IMR-90 (cell line): ENCODE results near the gene SYTL2. TPM values are rescaled to one million over a fixed set of nuclear protein-coding genes. Genes with fewer than 3 reads are reported as not detected.

Experiments
- ATAC-seq: fragments of 200-7000 bp; cut with Tn5 transposase; 2 replicates; pipeline ENCODE4 v1.9.1; 2020; ENCODE audit warnings: low read depth, mild to moderate bottlenecking, moderate library complexity
- BruUV-seq: library from RNA; stranded (reverse); fragments of 400-500 nt; replicated peaks from 2 replicates; lab custom pipeline; 2021; lab: Mats Ljungman, UMichigan
- CTCF ChIA-PET: fragments of 300-600 bp; formaldehyde crosslinking; extraction: SDS; loops from one replicate; lab custom pipeline; 2021; ENCODE audit warnings: antibody characterized with exemption; lab: Yijun Ruan, JAX
- POLR2A ChIA-PET: fragments of 300-600 bp; sonication (Branson Sonifier 250); formaldehyde crosslinking; loops from one replicate; lab custom pipeline; 2022; ENCODE audit warnings: antibody characterized with exemption; ENCODE audit not compliant: unreplicated experiment; lab: Charles Lee
- DNase-seq: peaks from one replicate; pipeline ENCODE4 v3.0.0; 2013
- H2AFZ ChIP-seq: replicated peaks from 2 replicates; pipeline ENCODE3; 2013; ENCODE audit warnings: low read length, mild to moderate bottlenecking; ENCODE audit not compliant: poor library complexity
- H2AK5ac ChIP-seq: 2 replicates; pipeline ENCODE4 v1.6.1; 2013; ENCODE audit warnings: low read depth, low read length, inconsistent platforms
- H2AK9ac ChIP-seq: replicated peaks from 2 replicates; pipeline ENCODE3; 2013; ENCODE audit warnings: mild to moderate bottlenecking, low read depth, low read length, moderate library complexity; ENCODE audit not compliant: poor library complexity
- H2BK120ac ChIP-seq: 2 replicates; pipeline ENCODE4 v1.6.1; 2013; ENCODE audit warnings: low read depth, low read length, inconsistent platforms
- H2BK15ac ChIP-seq: 3 replicates; pipeline ENCODE4 v1.6.1; 2013; ENCODE audit warnings: low read depth, low read length, inconsistent platforms
- H2BK20ac ChIP-seq: 2 replicates; pipeline ENCODE4 v1.6.1; 2013; ENCODE audit warnings: low read depth, mild to moderate bottlenecking, inconsistent platforms, low read length, moderate library complexity
- H2BK5ac ChIP-seq: 2 replicates; pipeline ENCODE4 v1.6.1; 2013; ENCODE audit warnings: mild to moderate bottlenecking, low read depth, low read length, inconsistent platforms; ENCODE audit not compliant: poor library complexity, severe bottlenecking
- H3K14ac ChIP-seq: replicated peaks from 2 replicates; pipeline ENCODE4 v1.6.1; 2013; ENCODE audit warnings: low read depth, low read length, inconsistent platforms
- H3K18ac ChIP-seq: 2 replicates; pipeline ENCODE4 v1.6.1; 2013; ENCODE audit warnings: low read depth, low read length, control low read depth
- H3K23ac ChIP-seq: 2 replicates; pipeline ENCODE4 v1.6.1; 2013; ENCODE audit warnings: low read depth, low read length, inconsistent platforms
- H3K27ac ChIP-seq: 2 replicates; pipeline ENCODE4 v1.5.1; 2013; ENCODE audit warnings: mild to moderate bottlenecking, control low read depth, low read length; ENCODE audit not compliant: insufficient read depth
- H3K27me3 ChIP-seq: 2 replicates; pipeline ENCODE4 v1.6.1; 2013; ENCODE audit warnings: low read length; ENCODE audit not compliant: control insufficient read depth, insufficient read depth
- H3K36me3 ChIP-seq: 2 replicates; pipeline ENCODE4 v1.6.1; 2013; ENCODE audit warnings: low read length, mixed read lengths; ENCODE audit not compliant: control insufficient read depth, insufficient read depth
- H3K4ac ChIP-seq: 2 replicates; pipeline ENCODE4 v1.6.1; 2013; ENCODE audit warnings: low read depth, low read length, inconsistent platforms
- H3K4me1 ChIP-seq: 2 replicates; pipeline ENCODE4 v1.6.1; 2013; ENCODE audit warnings: low read length, mixed read lengths; ENCODE audit not compliant: control insufficient read depth, insufficient read depth
- H3K4me2 ChIP-seq: 2 replicates; pipeline ENCODE4 v1.6.1; 2013; ENCODE audit warnings: low read depth, mild to moderate bottlenecking, control low read depth, low read length, moderate library complexity
- H3K4me3 ChIP-seq: 2 replicates; pipeline ENCODE4 v1.5.1; 2013; ENCODE audit warnings: low read depth, mild to moderate bottlenecking, control low read depth, low read length, moderate library complexity; ENCODE audit not compliant: insufficient read depth
- H3K56ac ChIP-seq: 2 replicates; pipeline ENCODE4 v1.6.1; 2013; ENCODE audit warnings: low read length, inconsistent platforms; ENCODE audit not compliant: insufficient read depth; ENCODE audit errors: extremely low read depth
- H3K79me1 ChIP-seq, 2 experiments: 2 replicates each; pipeline ENCODE4 v1.6.1; 2013; ENCODE audit warnings: low read length in 2 of 2, inconsistent platforms in 1 of 2, low read depth in 1 of 2
- H3K9ac ChIP-seq: 2 replicates; pipeline ENCODE4 v1.6.1; 2013; ENCODE audit warnings: low read depth, low read length, control low read depth
- H3K9me1 ChIP-seq: 2 replicates; pipeline ENCODE4 v1.6.1; 2013; ENCODE audit warnings: low read length, inconsistent platforms; ENCODE audit not compliant: insufficient read depth
- H3K9me3 ChIP-seq: 2 replicates; pipeline ENCODE4 v1.6.1; 2013; ENCODE audit warnings: low read length; ENCODE audit not compliant: control insufficient read depth, insufficient read depth
- H4K20me1 ChIP-seq: 2 replicates; pipeline ENCODE4 v1.6.1; 2013; ENCODE audit warnings: low read length, inconsistent platforms; ENCODE audit not compliant: insufficient read depth
- H4K5ac ChIP-seq: 2 replicates; pipeline ENCODE4 v1.6.1; 2013; ENCODE audit warnings: mild to moderate bottlenecking, low read depth, low read length, control low read depth
- H4K8ac ChIP-seq, 2 experiments: 2 replicates each; pipeline ENCODE4 v1.6.1; 2013; ENCODE audit warnings: low read depth in 2 of 2, low read length in 2 of 2, control low read depth in 1 of 2, inconsistent platforms in 1 of 2
- H4K91ac ChIP-seq: 2 replicates; pipeline ENCODE4 v1.6.1; 2013; ENCODE audit warnings: low read depth, low read length, inconsistent platforms; ENCODE audit not compliant: insufficient read depth
- CEBPB ChIP-seq: IDR thresholded peaks from 2 replicates; pipeline ENCODE4 v1.6.1; 2012; ENCODE audit warnings: low read depth, low read length, improper control_type of control experiment
- ELK1 ChIP-seq: fragments of 150-350 bp; IDR thresholded peaks from 2 replicates; pipeline ENCODE4 v1.6.1; 2016; ENCODE audit warnings: low read depth, mild to moderate bottlenecking, low read length, moderate library complexity, borderline replicate concordance
- FOS ChIP-seq: fragments of 150-350 bp; IDR thresholded peaks from 2 replicates; pipeline ENCODE4 v1.6.1; 2016; ENCODE audit warnings: low read depth, low read length
- MAZ ChIP-seq: IDR thresholded peaks from 2 replicates; pipeline ENCODE4 v1.6.1; 2012; ENCODE audit warnings: low read depth, mild to moderate bottlenecking, low read length, improper control_type of control experiment, moderate library complexity, borderline replicate concordance
- MXI1 ChIP-seq: IDR thresholded peaks from 2 replicates; pipeline ENCODE4 v1.6.1; 2012; ENCODE audit warnings: low read depth, mild to moderate bottlenecking, low read length, moderate library complexity, borderline replicate concordance
- NFE2L2 ChIP-seq: fragments of 150-350 bp; IDR thresholded peaks from 2 replicates; pipeline ENCODE4 v1.6.1; 2016; ENCODE audit warnings: low read depth, mild to moderate bottlenecking, low read length
- POLR2A ChIP-seq: IDR thresholded peaks from 2 replicates; pipeline ENCODE4 v1.6.1; 2012; ENCODE audit warnings: mild to moderate bottlenecking, low read depth, low read length
- RAD21 ChIP-seq: IDR thresholded peaks from 2 replicates; pipeline ENCODE4 v1.6.1; 2012; ENCODE audit warnings: low read length, improper control_type of control experiment
- RCOR1 ChIP-seq: IDR thresholded peaks from 2 replicates; pipeline ENCODE4 v1.6.1; 2012; ENCODE audit warnings: mild to moderate bottlenecking, low read length, improper control_type of control experiment; ENCODE audit not compliant: insufficient replicate concordance
- RFX5 ChIP-seq: IDR thresholded peaks from 2 replicates; pipeline ENCODE4 v1.8.0; 2012; ENCODE audit warnings: low read depth, mild to moderate bottlenecking, low read length, moderate library complexity
- USF2 ChIP-seq: fragments of 150-350 bp; IDR thresholded peaks from 2 replicates; pipeline ENCODE4 v1.6.1; 2017; ENCODE audit warnings: mild to moderate bottlenecking, antibody characterized with exemption, low read length, low read depth
- WGBS, 2 experiments: methylation state at CpG; one replicate each; pipeline versions ENCODE4 v1.1.5 to v1.1.7; 2013; ENCODE audit warnings: missing lambda C conversion rate in 2 of 2; ENCODE audit not compliant: insufficient read length in 1 of 2; ENCODE audit errors: extremely low coverage in 2 of 2; 5-methylcytosine and 5-hydroxymethylcytosine counted together
- dilution Hi-C: fragments of 300-500 bp; cut with HindIII; formaldehyde crosslinking; loops from one replicate; pipeline ENCODE4 v1.14.3; 2018; ENCODE audit warnings: low sequenced_read_pairs; ENCODE audit not compliant: unreplicated experiment
- in situ Hi-C: fragments of 300-500 bp; cut with MboI; formaldehyde crosslinking; loops from 3 replicates; pipeline ENCODE4 v1.14.3; 2019; ENCODE audit warnings: low sequenced_read_pairs, inconsistent platforms, mixed read lengths
- intact Hi-C: fragments of 100-400 bp; cut with micrococcal nuclease; formaldehyde crosslinking; loops from 2 replicates; pipeline ENCODE4 v1.10.0; 2022
- polyA plus RNA-seq, 3 experiments: library from polyadenylated mRNA; depleted of rRNA; stranded (reverse); fragments of >200 nt; gene quantifications; 2 replicates each; pipeline ENCODE4 v1.2.3, GENCODE V29; 2012; ENCODE audit warnings: low replicate concordance in 1 of 3
- total RNA-seq: library from RNA; depleted of rRNA; stranded (reverse); fragments of >200 nt; gene quantifications from 2 replicates; pipeline ENCODE4 v1.2.3, GENCODE V29; 2012

The SYTL2 gene
- total and polyA plus RNA-seq, 2 of the 4 experiments (the other 2 are of a cell fraction): 45.2 to 70.0 TPM

GRCh38 chr11:85787168-85787567 lies 23.8 kb downstream of the SYTL2 start:
- DNase-seq (no peak), ATAC-seq (no peak)
- Histone ChIP-seq H3K4me2 (no peak overlapping the region), H4K5ac (no peak overlapping the region), H3K56ac (no peak overlapping the region), H2AFZ (no peak overlapping the region), H3K18ac (no peak overlapping the region), H3K27me3 (no peaks in the 10 kb centered on the region), H2BK120ac (no peak overlapping the region), H3K23ac (no peak overlapping the region), H3K14ac (no peak overlapping the region), H3K36me3 (no peaks in the 10 kb centered on the region), H2BK15ac (no peak overlapping the region), H3K79me1 (peaks cover 10 to 13% of the 10 kb centered on the region in 2 experiments), H3K4me3 (no peak overlapping the region), H2BK20ac (no peak overlapping the region), H4K20me1 (no peaks in the 10 kb centered on the region), H3K9me3 (peaks cover 2% of the 10 kb centered on the region; the same call in 1 of the 2 replicates), H3K9ac (no peak overlapping the region), H2BK5ac (no peak overlapping the region), H3K9me1 (peaks cover 9% of the 10 kb centered on the region), H2AK5ac (no peak overlapping the region), H4K91ac (no peak overlapping the region), H4K8ac (no peak overlapping the region), H3K4me1 (peaks cover 9% of the 10 kb centered on the region), H3K4ac (no peak overlapping the region), H2AK9ac (no peak overlapping the region), H3K27ac (no peak overlapping the region)
- TF ChIP-seq CEBPB: no peak
- no peak for TF ChIP-seq RAD21
- TF ChIP-seq USF2: no peak
- no peak for TF ChIP-seq RFX5
- TF ChIP-seq NFE2L2: no peak
- no peak for TF ChIP-seq MAZ
- TF ChIP-seq FOS: no peak
- TF ChIP-seq RCOR1: no peak
- TF ChIP-seq MXI1: no peak
- no peak for TF ChIP-seq ELK1
- no peak for TF ChIP-seq POLR2A
- intact Hi-C loops (no loop called here), in situ Hi-C loops (no loop called here), dilution Hi-C loops (no loop called here)
- no TSS peak for BruUV-seq
- ChIA-PET CTCF (interaction anchor here (0.6 to 1.2 kb wide), 2 partner anchors 15 to 195 kb away, joined by 3 read pairs; no protein-coding TSS in a partner anchor), POLR2A (no interaction called here)
- WGBS, 2 experiments: no CpG with 5 or more reads among the region's 1 CpG
